Omental fat pad (tissue), 4 donors: Measurements from ENCODE around the gene INPP5A. TPM values are rescaled to one million over a fixed set of nuclear protein-coding genes. Genes with fewer than 3 reads are reported as not detected.

ENCODE experiments used
- ATAC-seq: fragments of 150-250 bp; one replicate; pipeline ENCODE4 v1.9.1; 2016; ENCODE audit warnings: mild to moderate bottlenecking, moderate library complexity; ENCODE audit not compliant: low FRiP score
- DNase-seq: peaks from one replicate; pipeline ENCODE4 v3.0.0-alpha.2; 2019; ENCODE audit warnings: low spot score
- total RNA-seq, 4 donors: library from RNA; depleted of rRNA; stranded (reverse); fragments of >200 nt; gene quantifications; one replicate each; pipeline ENCODE4 v1.1.0, GENCODE V29; 2016
- TF ChIP-seq, protein P1 (sequence below), 3 donors: fragments of 450-650 bp; IDR thresholded peaks; one replicate each; pipeline ENCODE4 v1.5.1; 2016 to 2017; ENCODE audit warnings: antibody characterized with exemption in 3 of 3, mild to moderate bottlenecking in 3 of 3, moderate library complexity in 2 of 3

The INPP5A gene
- total RNA-seq, 4 donors from 2014 or later, result 34.1 to 49.3 (median 43.3) TPM

DNA sequence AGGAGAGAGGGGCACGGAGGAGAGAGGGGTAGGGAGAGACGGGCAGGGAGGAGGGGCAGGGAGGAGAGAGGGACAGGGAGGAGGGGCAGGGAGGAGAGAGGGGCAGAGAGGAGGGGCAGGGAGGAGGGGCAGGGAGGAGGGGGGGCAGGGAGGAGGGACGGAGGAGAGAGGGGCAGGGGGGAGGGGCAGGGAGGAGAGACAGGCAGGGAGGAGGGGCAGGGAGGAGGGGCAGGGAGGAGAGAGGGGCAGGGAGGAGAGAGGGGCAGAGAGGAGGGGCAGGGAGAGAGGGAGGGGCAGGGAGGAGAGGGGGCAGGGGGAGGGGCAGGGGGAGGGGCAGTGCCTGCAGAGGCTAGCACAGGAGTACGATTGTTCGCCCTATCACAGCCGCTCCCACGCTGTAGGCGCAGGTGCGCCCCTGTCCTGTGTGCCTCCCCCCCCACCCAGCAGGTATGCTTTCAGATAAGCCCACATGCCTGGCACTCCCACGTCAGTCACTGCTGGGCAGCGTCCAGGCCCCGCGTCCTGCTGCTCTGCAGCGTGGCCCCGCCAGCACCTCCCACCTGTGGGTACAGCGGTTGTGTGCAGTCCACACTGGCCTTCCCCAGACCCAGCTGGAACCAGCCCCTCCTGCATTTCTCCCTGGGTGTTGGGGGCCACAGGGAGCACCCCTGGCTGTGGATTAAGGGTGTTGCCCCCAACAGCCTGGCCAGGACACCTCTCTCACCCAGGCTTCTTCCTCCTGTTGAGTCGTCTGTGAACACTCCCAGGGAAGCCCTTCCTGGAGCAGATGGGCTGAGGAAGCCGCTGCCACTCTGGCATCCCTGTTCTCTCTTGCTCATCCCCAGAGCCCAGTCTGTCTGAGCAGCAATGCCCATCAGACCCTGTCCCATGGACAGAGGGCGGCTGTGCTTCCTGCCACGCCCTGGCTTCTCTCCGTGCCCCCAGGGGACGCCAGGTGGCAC lies 237.6 kb downstream of the INPP5A start:
- ATAC-seq (no peak), DNase-seq (no peak)
- TF ChIP-seq, protein P1, sequence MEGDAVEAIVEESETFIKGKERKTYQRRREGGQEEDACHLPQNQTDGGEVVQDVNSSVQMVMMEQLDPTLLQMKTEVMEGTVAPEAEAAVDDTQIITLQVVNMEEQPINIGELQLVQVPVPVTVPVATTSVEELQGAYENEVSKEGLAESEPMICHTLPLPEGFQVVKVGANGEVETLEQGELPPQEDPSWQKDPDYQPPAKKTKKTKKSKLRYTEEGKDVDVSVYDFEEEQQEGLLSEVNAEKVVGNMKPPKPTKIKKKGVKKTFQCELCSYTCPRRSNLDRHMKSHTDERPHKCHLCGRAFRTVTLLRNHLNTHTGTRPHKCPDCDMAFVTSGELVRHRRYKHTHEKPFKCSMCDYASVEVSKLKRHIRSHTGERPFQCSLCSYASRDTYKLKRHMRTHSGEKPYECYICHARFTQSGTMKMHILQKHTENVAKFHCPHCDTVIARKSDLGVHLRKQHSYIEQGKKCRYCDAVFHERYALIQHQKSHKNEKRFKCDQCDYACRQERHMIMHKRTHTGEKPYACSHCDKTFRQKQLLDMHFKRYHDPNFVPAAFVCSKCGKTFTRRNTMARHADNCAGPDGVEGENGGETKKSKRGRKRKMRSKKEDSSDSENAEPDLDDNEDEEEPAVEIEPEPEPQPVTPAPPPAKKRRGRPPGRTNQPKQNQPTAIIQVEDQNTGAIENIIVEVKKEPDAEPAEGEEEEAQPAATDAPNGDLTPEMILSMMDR (IDR thresholded peaks at IDR 0.05), result no peak

DNA sequence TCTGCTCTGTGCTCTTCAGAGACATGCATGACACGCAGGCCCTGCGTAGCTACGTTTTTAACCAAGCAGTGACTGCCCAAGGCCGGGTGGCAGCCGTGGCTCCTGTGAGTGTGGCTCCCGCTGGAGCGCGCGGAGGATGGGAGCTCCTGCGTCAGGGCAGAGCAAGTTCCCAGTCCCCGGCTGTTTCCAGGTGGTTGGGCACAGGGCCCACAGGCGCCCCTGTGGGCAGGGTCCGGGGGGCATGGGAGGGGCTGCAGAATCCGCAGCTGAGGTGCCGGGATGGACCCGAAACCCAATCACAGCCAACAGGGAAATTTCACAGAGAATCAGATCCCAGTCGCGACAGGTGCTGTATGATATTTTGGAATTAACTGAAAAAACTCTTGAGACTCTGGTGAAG lies 238.6 kb downstream of the INPP5A start:
- ATAC-seq, result no peak
- TF ChIP-seq, protein P1 (IDR thresholded peaks at IDR 0.05), result no peak

GRCh38 chr10:132776821-132777220 lies 239.2 kb downstream of the INPP5A start:
- DNase-seq (no peak), ATAC-seq (no peak)
- TF ChIP-seq, protein P1 (IDR thresholded peaks at IDR 0.05), result no peak

More for the DNA sequence above, 238.6 kb downstream of the INPP5A start:
- no peak for DNase-seq

GRCh38 chr10:132777441-132777840 lies 239.9 kb downstream of the INPP5A start:
- TF ChIP-seq, protein P1 (IDR thresholded peaks at IDR 0.05), result no peak
- ATAC-seq (no peak), DNase-seq (no peak)

DNA sequence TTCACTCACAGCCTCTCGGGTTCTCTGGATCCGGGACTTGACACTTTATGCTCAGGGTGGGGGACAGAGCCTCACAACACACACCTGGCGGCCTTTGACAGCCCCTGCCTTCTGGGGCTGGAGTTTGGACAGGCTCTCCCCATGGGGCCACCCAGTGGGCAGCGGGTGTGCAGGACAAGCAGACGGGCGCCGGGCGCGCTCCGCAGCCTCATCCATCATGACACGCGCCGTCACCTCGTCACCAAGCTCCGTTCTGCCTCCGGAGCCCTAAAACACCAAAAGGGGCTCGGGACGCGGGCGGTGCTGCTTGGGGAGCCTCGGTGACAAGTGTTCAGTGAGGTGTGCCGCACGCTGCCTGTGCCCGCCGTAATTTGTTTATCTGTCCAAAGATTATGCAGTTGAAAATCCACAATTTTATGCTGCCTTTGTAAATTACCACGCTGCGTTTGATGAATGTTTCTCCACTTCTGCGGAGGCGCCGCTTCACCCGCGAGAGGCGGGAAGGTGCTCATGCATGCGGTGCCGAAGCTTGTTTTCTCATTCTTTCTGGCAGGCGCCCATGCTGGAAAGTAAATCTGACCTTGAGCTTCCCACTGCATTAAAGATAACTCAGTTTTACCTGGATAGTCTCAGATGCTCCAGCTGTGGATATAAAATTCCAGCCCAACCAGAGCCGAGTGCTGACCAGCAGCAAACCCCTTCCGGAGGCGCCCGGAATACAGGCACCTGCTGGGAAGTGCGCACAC lies 242.1 kb downstream of the INPP5A start:
- DNase-seq (no peak), ATAC-seq (no peak)
- TF ChIP-seq, protein P1 (IDR thresholded peaks at IDR 0.05), result no peak

DNA sequence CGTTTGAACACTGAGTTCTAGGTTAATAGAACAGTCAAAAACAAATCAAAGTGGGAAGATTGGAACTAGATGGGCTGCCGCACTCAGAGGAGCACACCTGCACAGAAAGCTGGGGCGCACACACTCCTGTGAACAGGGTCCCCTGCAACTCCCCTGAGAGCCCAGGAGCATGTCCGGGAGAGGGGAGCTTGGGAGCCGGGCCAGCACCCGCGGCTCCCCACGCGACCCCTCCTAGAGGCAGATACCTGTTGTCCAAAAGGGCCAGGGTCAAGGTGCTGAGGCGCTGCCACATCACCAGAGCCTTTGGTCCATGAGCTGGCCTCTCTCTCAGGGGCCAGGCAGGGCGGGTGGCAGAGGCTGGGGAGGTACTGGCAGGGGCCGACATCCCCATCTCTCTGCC lies 242.8 kb downstream of the INPP5A start:
- TF ChIP-seq, protein P1 (IDR thresholded peaks at IDR 0.05), result no peak
- DNase-seq (no peak), ATAC-seq (no peak)
